Measurements from ENCODE around the gene TPPP2. TPM values are rescaled to one million over a fixed set of nuclear protein-coding genes. Genes with fewer than 3 reads are reported as not detected.

The TPPP2 gene
- not detected in 2 replicates for total RNA-seq

DNA sequence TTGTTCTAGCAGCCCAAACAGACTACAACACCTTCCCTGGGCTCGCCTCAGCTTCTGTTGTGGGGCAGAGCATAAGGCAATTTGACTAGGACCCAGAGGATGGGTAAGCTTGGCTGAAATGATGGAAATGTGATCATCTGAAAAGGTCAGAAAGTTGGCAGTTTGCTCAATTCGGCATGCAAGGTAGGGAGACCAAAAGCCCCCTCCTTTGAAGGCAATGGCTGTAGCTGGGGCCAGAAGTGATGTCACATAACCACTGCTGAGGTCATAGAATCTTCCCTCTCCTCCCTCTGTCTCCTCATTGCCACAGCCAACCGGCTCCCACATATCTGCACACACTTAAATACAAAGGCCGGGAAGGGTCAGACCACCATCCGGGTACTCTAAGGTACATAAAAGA, at the start of gene TPPP2:
TSS of gene TPPP2 (plus strand) at position 301 of the 400 bp plus-strand sequence. CDS start 365 bp downstream, outside the sequence.

DNA sequence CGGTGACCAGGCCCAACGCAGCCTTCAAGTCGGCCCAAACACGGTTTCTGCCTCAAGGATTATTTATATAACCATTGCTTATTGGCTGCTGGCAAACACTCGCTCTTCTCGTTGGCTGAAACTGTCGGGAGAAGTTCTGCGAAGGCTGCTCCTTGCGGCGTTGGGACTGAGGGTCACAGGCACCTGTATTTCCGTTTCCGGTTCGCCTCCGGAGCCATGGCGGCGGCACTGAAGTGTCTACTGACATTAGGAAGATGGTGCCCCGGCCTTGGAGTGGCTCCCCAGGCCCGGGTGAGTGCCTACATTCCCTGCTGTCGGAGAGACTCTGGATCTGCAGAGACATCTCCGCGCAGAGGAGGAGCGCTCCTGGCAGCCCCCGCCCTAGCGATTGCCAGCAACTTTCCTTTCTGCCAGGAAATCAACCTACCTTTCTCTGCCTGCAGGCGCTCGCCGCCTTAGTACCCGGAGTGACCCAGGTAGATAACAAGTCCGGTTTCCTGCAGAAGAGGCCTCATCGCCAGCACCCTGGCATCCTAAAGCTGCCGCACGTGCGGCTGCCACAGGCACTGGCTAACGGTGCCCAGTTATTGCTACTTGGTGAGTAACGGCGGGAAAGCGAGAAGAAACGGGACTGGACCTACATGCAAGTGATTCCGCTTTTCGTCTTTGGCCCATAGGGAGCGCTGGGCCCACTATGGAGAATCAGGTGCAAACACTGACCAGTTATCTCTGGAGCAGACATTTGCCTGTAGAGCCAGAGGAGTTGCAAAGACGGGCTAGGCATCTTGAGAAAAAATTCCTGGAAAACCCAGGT, 40.0 kb upstream of the TPPP2 start, which contains the start of gene METTL17:
TSS of gene METTL17 (plus strand) at position 194 of the 814 bp plus-strand sequence. CDS start at position 217, 23 bp downstream.

DNA sequence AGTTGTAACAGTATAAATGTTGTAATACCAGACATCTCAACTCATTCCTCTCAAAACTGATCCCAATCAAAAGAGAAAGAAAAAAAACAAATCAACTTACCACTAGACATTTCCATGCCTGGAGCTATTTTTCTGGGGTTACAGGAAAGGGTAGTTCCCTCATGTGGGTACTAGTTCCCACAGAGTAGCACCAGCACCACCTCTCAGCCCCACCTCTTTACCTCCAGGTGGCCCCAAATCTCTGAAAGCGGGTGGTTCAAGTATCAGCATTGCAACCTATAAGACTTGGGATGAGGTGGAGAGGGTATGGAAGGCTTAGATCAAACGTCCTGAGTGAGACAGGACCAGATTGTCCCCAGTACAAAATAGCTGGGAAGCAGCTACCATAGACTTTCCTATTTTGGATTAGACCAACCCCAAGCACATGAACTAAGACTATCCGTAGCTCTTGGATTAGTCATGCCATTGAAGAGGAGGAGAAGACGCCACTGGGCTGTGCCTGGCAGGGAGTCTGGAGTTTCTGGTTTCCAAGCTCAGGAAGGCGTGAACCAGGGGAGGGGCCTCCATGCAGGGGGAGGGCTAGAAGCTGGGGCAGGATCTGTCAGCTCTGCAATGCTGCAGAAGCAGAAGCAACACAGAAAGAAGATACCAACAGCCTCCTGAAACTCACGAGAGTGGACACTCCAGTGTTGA, 31.2 kb upstream of the TPPP2 start, which contains the start of gene SLC39A2:
TSS of gene SLC39A2 (plus strand) at position 620 of the 693 bp plus-strand sequence. CDS start 154 bp downstream, outside the sequence.

DNA sequence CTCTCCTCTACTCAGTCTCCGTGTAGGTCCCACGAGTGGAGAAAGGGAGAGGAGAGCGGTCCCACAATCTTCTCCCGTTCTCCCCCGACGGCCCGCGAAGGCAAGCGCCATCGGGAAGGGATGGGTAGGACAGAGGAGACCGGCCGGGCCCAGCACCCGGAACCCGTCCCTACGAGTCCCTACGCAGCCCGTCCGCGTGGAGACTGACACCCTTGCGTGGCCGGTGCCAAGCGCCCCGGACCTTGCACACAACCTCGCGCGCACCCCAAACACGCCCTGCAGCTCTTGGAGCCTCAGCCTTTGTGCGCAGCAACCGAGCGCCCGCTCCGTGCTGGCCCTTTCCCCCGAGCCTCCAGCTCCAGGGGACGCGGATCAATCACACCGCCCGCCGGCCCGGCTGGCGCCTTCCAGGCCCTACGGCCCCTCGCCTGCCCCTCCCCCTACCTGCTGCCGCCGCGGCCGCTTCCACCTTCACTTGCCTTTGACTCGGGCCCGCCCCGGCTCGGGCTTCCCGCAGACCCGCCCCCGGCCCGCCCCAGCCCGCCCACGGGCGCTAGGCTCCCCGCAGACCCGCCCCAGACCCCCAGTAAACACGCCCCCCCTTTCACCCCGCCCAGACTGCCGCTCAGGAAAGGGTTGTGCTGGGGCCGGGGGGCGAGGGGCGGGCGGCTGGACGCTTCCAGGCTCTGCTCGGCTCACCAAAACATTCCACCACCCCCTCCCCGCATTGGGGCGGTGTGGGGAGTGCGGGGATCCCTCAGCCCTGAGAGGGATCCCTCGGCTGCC, 5.2 kb upstream of the TPPP2 start, which contains the start of gene NDRG2:
TSS of gene NDRG2 (minus strand) at position 477 of the 786 bp plus-strand sequence. CDS start 1,746 bp downstream, outside the sequence.

DNA sequence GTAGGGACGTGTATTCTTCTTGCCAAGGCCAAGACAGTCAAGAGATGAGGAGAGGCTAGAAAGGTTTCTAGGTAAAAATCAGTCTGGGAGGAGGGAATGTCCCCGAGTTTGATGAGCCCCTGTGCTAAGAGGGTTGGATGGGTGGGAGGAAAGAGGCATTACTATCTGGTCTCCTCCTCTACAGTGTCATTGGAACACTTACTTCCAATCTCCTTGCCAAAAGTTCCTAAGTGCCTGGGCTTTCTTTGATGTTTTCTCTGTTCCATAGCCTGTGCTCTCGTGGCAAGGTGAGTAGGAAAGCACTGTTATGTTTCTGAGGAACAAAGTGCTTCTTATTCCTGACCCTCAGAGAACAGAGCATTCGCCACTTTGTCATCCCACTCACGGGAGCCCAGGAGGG, 4.7 kb downstream of the TPPP2 start, which contains the start of gene RNASE13:
TSS of gene RNASE13 (minus strand) at position 101 of the 400 bp plus-strand sequence. CDS start 519 bp downstream, outside the sequence.

DNA sequence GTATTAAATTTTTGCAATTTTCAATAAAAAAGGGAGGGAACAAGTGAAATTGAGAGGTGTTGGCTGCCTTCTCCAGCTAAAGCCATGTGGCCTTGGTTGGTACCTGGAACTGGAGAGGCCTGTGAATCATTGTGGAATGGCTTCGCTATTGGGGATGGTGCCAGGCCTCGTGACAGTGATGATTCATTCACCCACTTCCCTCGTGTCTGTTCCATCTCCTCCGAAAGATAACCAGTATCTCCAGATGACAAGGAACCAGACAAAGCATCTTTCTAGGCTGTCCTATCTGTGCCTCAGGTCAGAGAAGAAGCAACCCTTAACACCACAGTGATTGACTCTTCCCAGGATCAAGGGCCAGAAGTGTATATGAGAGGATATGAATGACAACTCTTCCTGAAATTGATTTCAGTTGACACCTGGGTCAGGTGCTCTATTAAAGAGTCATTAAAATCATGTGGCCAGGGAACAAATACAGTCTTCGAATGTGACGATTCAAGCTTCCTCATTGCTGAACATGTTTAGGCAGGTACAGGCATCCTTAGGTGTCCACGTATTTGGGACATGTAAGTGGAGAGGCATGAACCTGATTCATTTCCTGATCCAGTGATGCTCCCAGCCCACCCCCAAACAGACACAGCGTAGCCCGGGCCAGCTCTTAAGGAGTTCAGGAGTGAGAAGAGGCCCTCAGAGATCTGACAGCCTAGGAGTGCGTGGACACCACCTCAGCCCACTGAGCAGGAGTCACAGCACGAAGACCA, 11.8 kb downstream of the TPPP2 start, which contains the start of gene RNASE7:
TSS of gene RNASE7 (plus strand) at position 687 of the 758 bp plus-strand sequence. CDS start 631 bp downstream, outside the sequence.

DNA sequence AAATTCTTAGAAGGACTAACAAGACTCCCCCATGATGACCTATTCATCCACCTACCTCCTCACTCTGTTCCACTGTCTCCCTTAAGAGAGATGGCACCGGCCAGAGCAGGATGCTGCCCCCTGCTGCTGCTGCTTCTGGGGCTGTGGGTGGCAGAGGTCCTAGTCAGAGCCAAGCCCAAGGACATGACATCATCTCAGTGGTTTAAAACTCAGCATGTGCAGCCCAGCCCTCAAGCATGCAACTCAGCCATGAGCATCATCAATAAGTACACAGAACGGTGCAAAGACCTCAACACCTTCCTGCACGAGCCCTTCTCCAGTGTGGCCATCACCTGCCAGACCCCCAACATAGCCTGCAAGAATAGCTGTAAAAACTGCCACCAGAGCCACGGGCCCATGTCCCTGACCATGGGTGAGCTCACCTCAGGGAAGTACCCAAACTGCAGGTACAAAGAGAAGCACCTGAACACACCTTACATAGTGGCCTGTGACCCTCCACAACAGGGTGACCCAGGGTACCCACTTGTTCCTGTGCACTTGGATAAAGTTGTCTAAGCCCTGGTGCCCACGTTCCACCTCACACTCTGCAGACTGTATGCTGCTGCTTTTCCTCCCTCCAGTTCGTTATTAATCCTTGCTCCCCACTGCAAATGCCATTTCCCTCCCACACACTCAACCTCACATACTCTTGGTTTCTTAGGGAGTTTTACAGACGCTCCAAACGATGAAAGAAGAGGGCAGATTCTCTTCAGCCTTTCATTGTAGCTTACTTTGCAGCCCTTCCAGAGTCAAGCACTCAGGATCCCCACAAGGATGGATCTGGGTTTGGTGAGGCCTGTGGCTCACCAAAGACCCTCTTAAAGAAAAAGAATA, 28.0 kb downstream of the TPPP2 start, which contains the start of gene RNASE8:
TSS of gene RNASE8 (plus strand) at position 20 of the 873 bp plus-strand sequence. CDS start at position 91, 71 bp downstream.

DNA sequence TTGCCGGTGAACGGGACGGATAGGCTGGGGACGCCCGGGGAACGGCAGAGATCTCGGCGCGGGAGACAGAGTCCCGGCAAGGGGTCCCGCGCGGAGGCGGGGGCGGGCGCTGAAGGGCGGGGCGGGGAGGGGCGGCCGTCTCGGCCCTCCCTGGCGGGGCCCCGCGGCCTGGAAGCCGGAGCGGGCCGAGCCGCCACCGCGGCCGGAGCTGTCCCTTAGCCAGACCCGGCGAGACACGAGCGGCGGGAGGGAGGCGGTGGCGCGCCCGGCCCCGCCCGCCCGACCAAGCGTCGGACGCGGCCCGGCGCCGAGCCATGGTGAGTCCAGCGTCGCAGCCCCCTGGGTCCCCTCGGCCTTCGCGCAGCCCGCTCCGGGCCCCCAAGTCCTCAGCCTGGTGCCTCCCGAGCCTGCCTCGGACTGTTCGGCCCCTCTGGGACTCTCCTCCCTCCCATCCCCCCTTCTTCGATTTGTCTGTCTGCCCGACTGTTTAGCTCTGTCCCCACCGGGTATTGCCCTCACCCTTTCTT, 40.1 kb downstream of the TPPP2 start, which contains the start of gene ARHGEF40:
TSS of gene ARHGEF40 (plus strand) at position 222 of the 527 bp plus-strand sequence. CDS start at position 315, 93 bp downstream.

Other genes starting within 250 kb of the TPPP2 start
- gene RNASE6, start 248.9 kb upstream of the TPPP2 start, total RNA-seq: not detected in 2 replicates
- gene RNASE1, start 227.4 kb upstream of the TPPP2 start, total RNA-seq: 1.7 and 3.6 TPM in 2 replicates
- gene RNASE3, start 138.8 kb upstream of the TPPP2 start, total RNA-seq: not detected in 2 replicates
- not detected in 2 replicates for gene RNASE2, start 74.7 kb upstream of the TPPP2 start, total RNA-seq
- gene METTL17, start 40.2 kb upstream of the TPPP2 start, total RNA-seq: 45.9 and 46.5 TPM in 2 replicates
- 0.25 TPM in 1 of 2 replicates, not detected in the other for gene SLC39A2, start 30.9 kb upstream of the TPPP2 start, total RNA-seq
- gene NDRG2, start 5.2 kb upstream of the TPPP2 start, total RNA-seq: 54.0 and 70.0 TPM in 2 replicates
- gene RNASE13, start 4.6 kb downstream of the TPPP2 start, total RNA-seq: not detected in 2 replicates
- not detected in 2 replicates for gene RNASE7, start 12.1 kb downstream of the TPPP2 start, total RNA-seq
- not detected in 2 replicates for gene RNASE8, start 27.6 kb downstream of the TPPP2 start, total RNA-seq
- gene ARHGEF40, start 40.1 kb downstream of the TPPP2 start, total RNA-seq: 53.6 and 64.6 TPM in 2 replicates
- gene ZNF219, start 68.4 kb downstream of the TPPP2 start, total RNA-seq: 17.3 and 20.2 TPM in 2 replicates
- not detected in 2 replicates for gene TMEM253, start 70.8 kb downstream of the TPPP2 start, total RNA-seq
- gene OR5AU1, start 125.8 kb downstream of the TPPP2 start, total RNA-seq: not detected in 2 replicates
- 466 and 553 TPM in 2 replicates for gene HNRNPC, start 239.2 kb downstream of the TPPP2 start, total RNA-seq
- gene RPGRIP1, start 249.9 kb downstream of the TPPP2 start, total RNA-seq: not detected in 2 replicates